MM.1S (cell line): ENCODE results near the gene ZC3H4.

ENCODE experiments used
- DNase-seq: peaks from one replicate; pipeline ENCODE4 v3.0.0-alpha.2; 2015
- H2AFZ ChIP-seq: fragments of 300-600 bp; sonication (generic); 2 replicates; pipeline ENCODE4 v1.6.0; 2016; ENCODE audit warnings: antibody characterized with exemption, low read length
- H3F3A ChIP-seq: fragments of 300-600 bp; sonication (generic); 2 replicates; pipeline ENCODE4 v1.6.1; 2016; ENCODE audit warnings: mild to moderate bottlenecking, antibody characterized with exemption, low read length, moderate library complexity, mixed read lengths; ENCODE audit not compliant: insufficient read depth
- H3K27ac ChIP-seq: fragments of 300-600 bp; sonication (generic); 2 replicates; pipeline ENCODE4 v1.5.1; 2016; ENCODE audit warnings: mild to moderate bottlenecking, low read length
- H3K27me3 ChIP-seq: fragments of 300-600 bp; sonication (generic); replicated peaks from 2 replicates; pipeline ENCODE4 v1.6.0; 2016; ENCODE audit warnings: low read length; ENCODE audit not compliant: insufficient read depth
- H3K36me3 ChIP-seq: fragments of 300-600 bp; sonication (generic); replicated peaks from 2 replicates; pipeline ENCODE4 v1.6.1; 2016; ENCODE audit warnings: mild to moderate bottlenecking, low read length, mixed read lengths; ENCODE audit not compliant: insufficient read depth
- H3K4me1 ChIP-seq: fragments of 300-600 bp; sonication (generic); 2 replicates; pipeline ENCODE4 v1.6.1; 2016; ENCODE audit warnings: low read length, mixed read lengths
- H3K4me2 ChIP-seq: fragments of 300-600 bp; sonication (generic); 2 replicates; pipeline ENCODE4 v1.6.0; 2016; ENCODE audit warnings: low read depth, low read length
- H3K4me3 ChIP-seq: fragments of 300-600 bp; sonication (generic); 2 replicates; pipeline ENCODE4 v1.5.1; 2016; ENCODE audit warnings: low read length, mixed read lengths
- H3K79me2 ChIP-seq: fragments of 300-600 bp; sonication (generic); 2 replicates; pipeline ENCODE4 v1.6.1; 2016; ENCODE audit warnings: mixed run types, low read length, mixed read lengths
- H3K9ac ChIP-seq: fragments of 300-600 bp; sonication (generic); 2 replicates; pipeline ENCODE4 v1.6.1; 2016; ENCODE audit warnings: low read length, mixed read lengths
- H3K9me2 ChIP-seq: fragments of 300-600 bp; sonication (generic); replicated peaks from 2 replicates; pipeline ENCODE4 v1.6.1; 2016; ENCODE audit warnings: mild to moderate bottlenecking, low read length, mixed read lengths; ENCODE audit not compliant: insufficient read depth
- H3K9me3 ChIP-seq: fragments of 300-600 bp; sonication (generic); replicated peaks from 2 replicates; pipeline ENCODE4 v1.6.1; 2016; ENCODE audit warnings: mild to moderate bottlenecking, low read length, mixed read lengths; ENCODE audit not compliant: insufficient read depth
- H4K20me1 ChIP-seq: fragments of 300-600 bp; sonication (generic); 2 replicates; pipeline ENCODE4 v1.6.1; 2016; ENCODE audit warnings: mild to moderate bottlenecking, low read length, moderate library complexity, mixed read lengths; ENCODE audit not compliant: insufficient read depth
- CTCF ChIP-seq: fragments of 300-600 bp; sonication (generic); IDR thresholded peaks from 2 replicates; pipeline ENCODE4 v1.5.1; 2016; ENCODE audit warnings: antibody characterized with exemption, low read length, mixed read lengths
- EZH2 ChIP-seq: fragments of 300-600 bp; sonication (generic); optimal IDR thresholded peaks from 2 replicates; pipeline ENCODE3; 2017; ENCODE audit warnings: low read depth, mild to moderate bottlenecking, antibody characterized with exemption, low read length, mixed read lengths
- EZH2phosphoT487 ChIP-seq: fragments of 300-600 bp; sonication (generic); IDR thresholded peaks from 2 replicates; pipeline ENCODE4 v1.6.1; 2018; ENCODE audit warnings: antibody characterized with exemption, low read length

The ZC3H4 gene

GRCh38 chr19:47152205-47152604, 38.6 kb upstream of the ZC3H4 start:
- no peak for DNase-seq

GRCh38 chr19:47151627-47152026, 38.1 kb upstream of the ZC3H4 start:
- Histone ChIP-seq H3K27ac (no peak overlapping the region), H3K4me3 (no peak overlapping the region), H3K9ac (no peak overlapping the region), H3K9me3 (no peaks in the 10 kb centered on the region), H3K4me1 (peaks cover 18% of the 10 kb centered on the region), H3K79me2 (peaks cover 77% of the 10 kb centered on the region), H4K20me1 (peaks cover 11% of the 10 kb centered on the region; the same call in 1 of the 2 replicates), H3K36me3 (peaks cover 30% of the 10 kb centered on the region), H2AFZ (no peak overlapping the region), H3K4me2 (no peak overlapping the region), H3F3A (peaks cover 17% of the 10 kb centered on the region), H3K27me3 (no peaks in the 10 kb centered on the region), H3K9me2 (no peaks in the 10 kb centered on the region)
- TF ChIP-seq EZH2phosphoT487 (no peak), CTCF (no peak), EZH2 (no peak)
- no peak for DNase-seq

More at GRCh38 chr19:47152205-47152604, 38.6 kb upstream of the ZC3H4 start:
- no peak overlapping the region for H3K9ac ChIP-seq
- peaks cover 29% of the 10 kb centered on the region for H3K36me3 ChIP-seq
- H3K27ac ChIP-seq: no peak overlapping the region
- H3K4me3 ChIP-seq: no peak overlapping the region
- H3K4me2 ChIP-seq: no peak overlapping the region
- no peaks in the 10 kb centered on the region for H3K9me2 ChIP-seq
- peaks cover 11% of the 10 kb centered on the region; the same call in 1 of the 2 replicates for H4K20me1 ChIP-seq
- peaks cover 23% of the 10 kb centered on the region for H3F3A ChIP-seq
- TF ChIP-seq EZH2 (no peak), EZH2phosphoT487 (no peak), CTCF (no peak)
- H3K79me2 ChIP-seq: peaks cover 73% of the 10 kb centered on the region
- H3K4me1 ChIP-seq: peaks cover 23% of the 10 kb centered on the region
- H3K27me3 ChIP-seq: no peaks in the 10 kb centered on the region
- no peaks in the 10 kb centered on the region for H3K9me3 ChIP-seq
- H2AFZ ChIP-seq: no peak overlapping the region

GRCh38 chr19:47146920-47147319, 33.3 kb upstream of the ZC3H4 start:
- TF ChIP-seq EZH2phosphoT487 (no peak), CTCF (no peak), EZH2 (no peak)
- no peak overlapping the region for H3K27ac ChIP-seq
- H4K20me1 ChIP-seq: peaks cover 10% of the 10 kb centered on the region; the same call in 1 of the 2 replicates
- no peaks in the 10 kb centered on the region for H3K9me2 ChIP-seq
- H3K9ac ChIP-seq: no peak overlapping the region
- DNase-seq: no peak
- no peak overlapping the region for H2AFZ ChIP-seq
- H3K79me2 ChIP-seq: peaks cover 93% of the 10 kb centered on the region
- no peak overlapping the region for H3K4me3 ChIP-seq
- H3K4me1 ChIP-seq: no peaks in the 10 kb centered on the region
- no peaks in the 10 kb centered on the region for H3K27me3 ChIP-seq
- no peak overlapping the region for H3K4me2 ChIP-seq
- peaks cover 23% of the 10 kb centered on the region for H3K36me3 ChIP-seq
- no peaks in the 10 kb centered on the region for H3F3A ChIP-seq
- no peaks in the 10 kb centered on the region for H3K9me3 ChIP-seq
